H9 (cell line): Measurements from ENCODE around the gene SLC35A5. TPM values are rescaled to one million over a fixed set of nuclear protein-coding genes. Genes with fewer than 3 reads are reported as not detected.

Experiments
- DNase-seq: peaks from one replicate; pipeline ENCODE4 v3.0.0-alpha.2; 2017
- H2AFZ ChIP-seq: one replicate; pipeline ENCODE4 v1.6.1; 2013; ENCODE audit warnings: mild to moderate bottlenecking, low read length, control low read depth, moderate library complexity
- H2AK5ac ChIP-seq: 2 replicates; pipeline ENCODE4 v1.6.1; 2013; ENCODE audit warnings: low read length, control low read depth, mixed read lengths; ENCODE audit not compliant: insufficient read length
- H2BK120ac ChIP-seq: one replicate; pipeline ENCODE4 v1.6.1; 2013; ENCODE audit warnings: low read depth, mild to moderate bottlenecking, low read length, control low read depth, inconsistent platforms; ENCODE audit not compliant: poor library complexity, severe bottlenecking
- H2BK12ac ChIP-seq: 2 replicates; pipeline ENCODE4 v1.6.1; 2013; ENCODE audit warnings: low read length, control low read depth, mixed read lengths, low read depth; ENCODE audit not compliant: insufficient read length
- H2BK15ac ChIP-seq: 2 replicates; pipeline ENCODE4 v1.6.1; 2013; ENCODE audit warnings: low read depth, low read length, control low read depth
- H2BK20ac ChIP-seq: one replicate; pipeline ENCODE4 v1.6.1; 2013; ENCODE audit warnings: low read depth, mild to moderate bottlenecking, low read length, control low read depth, inconsistent platforms; ENCODE audit not compliant: poor library complexity, severe bottlenecking
- H2BK5ac ChIP-seq: 2 replicates; pipeline ENCODE4 v1.6.1; 2013; ENCODE audit warnings: low read length, control low read depth, mixed read lengths; ENCODE audit not compliant: insufficient read length
- H3K14ac ChIP-seq: 2 replicates; pipeline ENCODE4 v1.6.1; 2013; ENCODE audit warnings: low read length, control low read depth; ENCODE audit not compliant: insufficient read depth
- H3K18ac ChIP-seq: 2 replicates; pipeline ENCODE4 v1.6.1; 2013; ENCODE audit warnings: low read depth, mild to moderate bottlenecking, mixed read lengths, low read length, control low read depth; ENCODE audit not compliant: insufficient read length
- H3K23ac ChIP-seq: 2 replicates; pipeline ENCODE4 v1.6.1; 2013; ENCODE audit warnings: low read length, control low read depth, mixed read lengths, low read depth; ENCODE audit not compliant: insufficient read length
- H3K23me2 ChIP-seq: 2 replicates; pipeline ENCODE4 v1.6.1; 2013; ENCODE audit warnings: low read depth, mild to moderate bottlenecking, mixed read lengths, low read length, control low read depth; ENCODE audit not compliant: insufficient read length, poor library complexity, severe bottlenecking
- H3K27ac ChIP-seq: 2 replicates; pipeline ENCODE4 v1.5.1; 2013; ENCODE audit warnings: low read length, control low read depth, mixed read lengths, low read depth; ENCODE audit not compliant: insufficient read length
- H3K27me3 ChIP-seq: 2 replicates; pipeline ENCODE4 v1.6.1; 2013; ENCODE audit warnings: low read length, control low read depth, inconsistent platforms; ENCODE audit not compliant: insufficient read depth
- H3K4ac ChIP-seq: 2 replicates; pipeline ENCODE4 v1.6.1; 2013; ENCODE audit warnings: low read depth, mild to moderate bottlenecking, control low read depth, inconsistent platforms, low read length, moderate library complexity
- H3K4me1 ChIP-seq: 2 replicates; pipeline ENCODE4 v1.6.1; 2013; ENCODE audit warnings: low read length, control low read depth, inconsistent platforms; ENCODE audit not compliant: insufficient read depth
- H3K4me2 ChIP-seq: 2 replicates; pipeline ENCODE4 v1.6.1; 2013; ENCODE audit warnings: low read length, control low read depth, mixed read lengths; ENCODE audit not compliant: insufficient read length, insufficient read depth
- H3K56ac ChIP-seq: 2 replicates; pipeline ENCODE4 v1.6.1; 2013; ENCODE audit warnings: low read depth, mild to moderate bottlenecking, mixed read lengths, low read length, control low read depth; ENCODE audit not compliant: insufficient read length
- H3K79me1 ChIP-seq: 2 replicates; pipeline ENCODE4 v1.6.1; 2013; ENCODE audit warnings: low read depth, mild to moderate bottlenecking, moderate library complexity, low read length, control low read depth, inconsistent platforms; ENCODE audit not compliant: insufficient read depth, poor library complexity, severe bottlenecking
- H3K79me2 ChIP-seq: 2 replicates; pipeline ENCODE4 v1.6.1; 2013; ENCODE audit warnings: low read length, control low read depth, inconsistent platforms; ENCODE audit not compliant: insufficient read depth
- H3K9ac ChIP-seq: 2 replicates; pipeline ENCODE4 v1.6.1; 2013; ENCODE audit warnings: low read length, control low read depth, mixed read lengths; ENCODE audit not compliant: insufficient read length; ENCODE audit errors: extremely low read depth
- H3K9me3 ChIP-seq: one replicate; pipeline ENCODE4 v1.6.1; 2013; ENCODE audit warnings: low read depth, low read length, inconsistent platforms; ENCODE audit not compliant: control insufficient read depth
- H3T11ph ChIP-seq: one replicate; pipeline ENCODE4 v1.6.1; 2013; ENCODE audit warnings: mild to moderate bottlenecking, low read length, control low read depth, inconsistent platforms
- H4K20me1 ChIP-seq: one replicate; pipeline ENCODE4 v1.6.1; 2013; ENCODE audit not compliant: control insufficient read depth, insufficient read length, insufficient read depth
- H4K5ac ChIP-seq: 2 replicates; pipeline ENCODE4 v1.6.1; 2013; ENCODE audit warnings: low read depth, mild to moderate bottlenecking, mixed read lengths, low read length, control low read depth; ENCODE audit not compliant: insufficient read length
- H4K8ac ChIP-seq: replicated peaks from 2 replicates; pipeline ENCODE4 v1.6.1; 2013; ENCODE audit warnings: low read length, control low read depth, mixed read lengths, low read depth; ENCODE audit not compliant: insufficient read length
- H4K91ac ChIP-seq: 2 replicates; pipeline ENCODE4 v1.6.1; 2013; ENCODE audit warnings: low read depth, mild to moderate bottlenecking, moderate library complexity, mixed read lengths, low read length, control low read depth; ENCODE audit not compliant: insufficient read length
- H3K27ac Mint-ChIP-seq, 3 experiments: 2 replicates in 2 of 3; 3 replicates in 1 of 3; pipeline ENCODE4 v1.8.0; 2020 to 2021; ENCODE audit warnings: mixed read lengths in 3 of 3, mild to moderate bottlenecking in 1 of 3, moderate library complexity in 1 of 3
- H3K27me3 Mint-ChIP-seq: 2 replicates; pipeline ENCODE4 v1.8.0; 2021; ENCODE audit warnings: low read depth, mild to moderate bottlenecking, moderate library complexity, mixed read lengths
- H3K36me3 Mint-ChIP-seq, 3 experiments: 2 replicates in 2 of 3; 3 replicates in 1 of 3; pipeline ENCODE4 v1.8.0; 2020 to 2021; ENCODE audit warnings: low read depth in 3 of 3, mixed read lengths in 3 of 3; ENCODE audit not compliant: insufficient read depth in 1 of 3
- H3K4me1 Mint-ChIP-seq, 2 experiments: 2 replicates each; pipeline ENCODE4 v1.8.0; 2020; ENCODE audit warnings: mixed read lengths in 2 of 2
- H3K4me3 Mint-ChIP-seq, 2 experiments: 2 replicates in 1 of 2; 3 replicates in 1 of 2; pipeline ENCODE4 v1.8.0; 2020 to 2021; ENCODE audit warnings: mild to moderate bottlenecking in 2 of 2, mixed read lengths in 2 of 2, moderate library complexity in 1 of 2
- H3K9me3 Mint-ChIP-seq, 2 experiments: 2 replicates in 1 of 2; 3 replicates in 1 of 2; pipeline ENCODE4 v1.8.0; 2020; ENCODE audit warnings: mild to moderate bottlenecking in 2 of 2, mixed read lengths in 2 of 2, moderate library complexity in 1 of 2
- WGBS: extraction: QIAGEN DNeasy Blood & Tissue Kit; methylation state at CpG from one replicate; pipeline ENCODE4 v1.1.7; 2013; ENCODE audit warnings: missing lambda C conversion rate, low lambda C conversion rate, mixed read lengths; ENCODE audit not compliant: insufficient read length; ENCODE audit errors: extremely low coverage; 5-methylcytosine and 5-hydroxymethylcytosine counted together
- total RNA-seq: library from RNA; stranded (reverse); gene quantifications from 2 replicates; pipeline ENCODE4 v1.2.1, GENCODE V29; 2021
- TF ChIP-seq, protein P1 (sequence below): fragments of 200-600 bp; sonication (generic); conservative IDR thresholded peaks from 3 replicates; pipeline ENCODE4 v1.8.0; 2021; ENCODE audit warnings: antibody characterized with exemption, mild to moderate bottlenecking

SLC35A5 gene
- total RNA-seq, 1 experiment from 2014 or later = 40.0 TPM

DNA sequence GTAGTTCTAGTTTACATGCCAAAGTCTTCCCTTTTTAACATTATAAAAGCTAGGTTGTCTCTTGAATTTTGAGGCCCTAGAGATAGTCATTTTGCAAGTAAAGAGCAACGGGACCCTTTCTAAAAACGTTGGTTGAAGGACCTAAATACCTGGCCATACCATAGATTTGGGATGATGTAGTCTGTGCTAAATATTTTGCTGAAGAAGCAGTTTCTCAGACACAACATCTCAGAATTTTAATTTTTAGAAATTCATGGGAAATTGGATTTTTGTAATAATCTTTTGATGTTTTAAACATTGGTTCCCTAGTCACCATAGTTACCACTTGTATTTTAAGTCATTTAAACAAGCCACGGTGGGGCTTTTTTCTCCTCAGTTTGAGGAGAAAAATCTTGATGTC, 21.3 kb downstream of the SLC35A5 start:
- TF ChIP-seq, protein P1, sequence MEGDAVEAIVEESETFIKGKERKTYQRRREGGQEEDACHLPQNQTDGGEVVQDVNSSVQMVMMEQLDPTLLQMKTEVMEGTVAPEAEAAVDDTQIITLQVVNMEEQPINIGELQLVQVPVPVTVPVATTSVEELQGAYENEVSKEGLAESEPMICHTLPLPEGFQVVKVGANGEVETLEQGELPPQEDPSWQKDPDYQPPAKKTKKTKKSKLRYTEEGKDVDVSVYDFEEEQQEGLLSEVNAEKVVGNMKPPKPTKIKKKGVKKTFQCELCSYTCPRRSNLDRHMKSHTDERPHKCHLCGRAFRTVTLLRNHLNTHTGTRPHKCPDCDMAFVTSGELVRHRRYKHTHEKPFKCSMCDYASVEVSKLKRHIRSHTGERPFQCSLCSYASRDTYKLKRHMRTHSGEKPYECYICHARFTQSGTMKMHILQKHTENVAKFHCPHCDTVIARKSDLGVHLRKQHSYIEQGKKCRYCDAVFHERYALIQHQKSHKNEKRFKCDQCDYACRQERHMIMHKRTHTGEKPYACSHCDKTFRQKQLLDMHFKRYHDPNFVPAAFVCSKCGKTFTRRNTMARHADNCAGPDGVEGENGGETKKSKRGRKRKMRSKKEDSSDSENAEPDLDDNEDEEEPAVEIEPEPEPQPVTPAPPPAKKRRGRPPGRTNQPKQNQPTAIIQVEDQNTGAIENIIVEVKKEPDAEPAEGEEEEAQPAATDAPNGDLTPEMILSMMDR = no peak
- no CpG with 5 or more reads among the region's 3 CpGs for WGBS
- H2AK5ac ChIP-seq = no peak overlapping the region
- no peaks in the 10 kb centered on the region for H4K20me1 ChIP-seq
- no peak overlapping the region for H2BK15ac ChIP-seq
- H3K79me1 ChIP-seq = no peaks in the 10 kb centered on the region
- Mint-ChIP-seq H3K9me3 (no peaks in the 10 kb centered on the region), H3K36me3 (peaks cover 0 to 33% (median 25%) of the 10 kb centered on the region in 3 experiments; a peak in 5 of 7 replicates), H3K4me3 (no peak overlapping the region), H3K4me1 (peaks cover 3 to 24% of the 10 kb centered on the region in 2 experiments; a peak in 3 of 4 replicates), H3K27ac (no peak overlapping the region), H3K27me3 (no peaks in the 10 kb centered on the region)
- no peak overlapping the region for H3K23ac ChIP-seq
- H2BK20ac ChIP-seq = no peak overlapping the region
- no peaks in the 10 kb centered on the region for H3K79me2 ChIP-seq
- H3K27ac ChIP-seq = no peak overlapping the region
- H2BK120ac ChIP-seq = no peak overlapping the region
- no peaks in the 10 kb centered on the region for H3K27me3 ChIP-seq
- no peak overlapping the region for H3K4ac ChIP-seq
- H3K18ac ChIP-seq = no peak overlapping the region
- no peak overlapping the region for H2BK12ac ChIP-seq
- no peak overlapping the region for H3K56ac ChIP-seq
- H3K23me2 ChIP-seq = no peaks in the 10 kb centered on the region
- H4K8ac ChIP-seq = no peak overlapping the region
- H3T11ph ChIP-seq = no peak overlapping the region
- H3K4me1 ChIP-seq = no peaks in the 10 kb centered on the region
- no peak overlapping the region for H2AFZ ChIP-seq
- no peak overlapping the region for H4K91ac ChIP-seq
- H4K5ac ChIP-seq = no peak overlapping the region
- H3K9me3 ChIP-seq = no peaks in the 10 kb centered on the region
- no peak overlapping the region for H3K9ac ChIP-seq
- no peak overlapping the region for H3K14ac ChIP-seq
- no peak for DNase-seq
- H2BK5ac ChIP-seq = no peak overlapping the region
- H3K4me2 ChIP-seq = no peak overlapping the region
